Lower lobe of right lung (tissue), 2 donors: ENCODE data around the gene SNTG2. TPM values are rescaled to one million over a fixed set of nuclear protein-coding genes. Genes with fewer than 3 reads are reported as not detected.
A peak's percentile ranks its signal among the peaks of the same experiment; 100 is the strongest.

Source experiments
- ATAC-seq, 2 donors: fragments of 200-7000 bp; cut with Tn5 transposase; one replicate each; pipeline ENCODE4 v1.9.1; 2020 to 2022; ENCODE audit warnings: mild to moderate bottlenecking in 2 of 2, moderate library complexity in 2 of 2
- DNase-seq: peaks from one replicate; pipeline ENCODE4 v3.0.0-alpha.2; 2020
- H3K27ac ChIP-seq: fragments of 200-600 bp; one replicate; pipeline ENCODE4 v1.8.0; 2022
- H3K27me3 ChIP-seq: fragments of 200-600 bp; one replicate; pipeline ENCODE4 v1.8.0; 2022; ENCODE audit warnings: low read depth
- H3K36me3 ChIP-seq: fragments of 200-600 bp; one replicate; pipeline ENCODE4 v1.8.0; 2022; ENCODE audit warnings: mild to moderate bottlenecking
- H3K4me1 ChIP-seq: fragments of 200-600 bp; one replicate; pipeline ENCODE4 v1.8.0; 2022
- H3K4me3 ChIP-seq: fragments of 200-600 bp; one replicate; pipeline ENCODE4 v1.8.0; 2022; ENCODE audit warnings: mild to moderate bottlenecking
- H3K9me3 ChIP-seq: fragments of 200-600 bp; one replicate; pipeline ENCODE4 v1.8.0; 2022
- CTCF ChIP-seq: fragments of 200-600 bp; IDR thresholded peaks from one replicate; pipeline ENCODE4 v1.8.0; 2022; ENCODE audit warnings: antibody characterized with exemption, mild to moderate bottlenecking
- intact Hi-C: fragments of 100-400 bp; cut with DNase I; formaldehyde crosslinking; loops from one replicate; pipeline ENCODE4 v1.11.0; 2022
- total RNA-seq: library from RNA; stranded (reverse); fragmentation: NEBNext Ultra II Directional; extraction: Animal tissue kit (Norgen Biotek cat#: 25700); gene quantifications from one replicate; pipeline ENCODE4 v1.2.1, GENCODE V29; 2021
- donor health status: DM: no; HTN: yes; CAD: no; lungs with severe emphysema.

SNTG2 gene
- total RNA-seq, 1 donor from 2014 or later, result 1.4 TPM

DNA sequence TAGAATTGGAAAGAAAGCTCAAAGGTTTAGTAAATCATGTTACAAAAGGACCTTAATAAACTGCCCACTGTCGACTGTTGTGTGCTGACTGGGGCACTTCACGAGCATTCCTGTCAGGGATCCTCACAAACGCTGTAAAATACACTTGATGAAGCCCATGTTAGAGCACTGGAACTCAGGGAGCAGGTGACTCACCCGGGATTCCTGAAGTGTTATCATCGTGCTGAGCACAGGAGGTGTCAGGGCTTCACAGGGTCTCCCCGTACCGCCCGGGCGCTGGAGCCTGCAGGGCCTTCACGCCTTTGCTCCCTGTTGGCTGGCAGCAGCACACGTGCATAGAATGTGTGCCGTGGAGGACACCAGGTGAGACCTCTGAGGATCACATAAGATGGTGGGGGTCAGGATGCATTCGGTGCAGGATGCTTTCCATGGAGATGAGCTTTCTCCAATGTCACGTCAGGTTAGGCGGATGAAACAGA lies 187.3 kb downstream of the SNTG2 start:
- Histone ChIP-seq H3K27me3 (no peaks in the 10 kb centered on the region), H3K27ac (no peak overlapping the region), H3K4me3 (no peak overlapping the region), H3K9me3 (no peaks in the 10 kb centered on the region), H3K4me1 (no peaks in the 10 kb centered on the region), H3K36me3 (no peaks in the 10 kb centered on the region)
- DNase-seq, result no peak
- TF ChIP-seq CTCF, result no peak
- intact Hi-C loops, result no loop called here
- no peak for ATAC-seq

- H3K4me1 ChIP-seq, result no peaks in the 10 kb centered on the region
- no peak overlapping the region for H3K4me3 ChIP-seq
- DNase-seq (no peak), ATAC-seq (peak; percentile 66 to 83)
- no peaks in the 10 kb centered on the region for H3K27me3 ChIP-seq
- peak overlapping the region; percentile 13 for H3K27ac ChIP-seq
- no peaks in the 10 kb centered on the region for H3K36me3 ChIP-seq
- peak; percentile 88 for TF ChIP-seq CTCF
- intact Hi-C loops, result no loop called here
- no peaks in the 10 kb centered on the region for H3K9me3 ChIP-seq
These were observed 189.8 kb downstream of the SNTG2 start for GRCh38 chr2:1140389-1141003.

DNA sequence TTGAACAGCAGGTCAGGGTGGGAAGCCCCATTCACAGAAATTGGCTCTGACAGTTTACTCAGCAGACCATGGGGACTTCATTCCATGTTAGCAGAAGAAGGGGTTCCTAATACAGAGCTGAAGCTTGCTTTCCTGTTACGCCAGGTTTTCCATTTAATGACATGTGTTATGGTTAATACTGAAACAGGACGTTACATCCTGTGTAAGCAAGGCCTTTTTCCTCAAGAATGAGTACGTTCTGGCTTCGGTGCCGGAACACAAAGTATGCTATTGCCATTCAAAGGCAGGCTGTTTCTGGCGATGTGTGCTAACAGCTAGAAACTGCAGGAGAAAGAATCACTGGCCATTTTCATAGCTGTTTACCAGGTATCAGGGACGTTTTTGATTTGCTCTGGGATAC lies 190.4 kb downstream of the SNTG2 start:
- no peak for TF ChIP-seq CTCF
- intact Hi-C loops, result no loop called here
- DNase-seq, result no peak
- Histone ChIP-seq H3K27me3 (no peaks in the 10 kb centered on the region), H3K4me3 (no peak overlapping the region), H3K4me1 (no peaks in the 10 kb centered on the region), H3K36me3 (no peaks in the 10 kb centered on the region), H3K9me3 (no peaks in the 10 kb centered on the region), H3K27ac (peak overlapping the region; percentile 13)
- ATAC-seq, result no peak

DNA sequence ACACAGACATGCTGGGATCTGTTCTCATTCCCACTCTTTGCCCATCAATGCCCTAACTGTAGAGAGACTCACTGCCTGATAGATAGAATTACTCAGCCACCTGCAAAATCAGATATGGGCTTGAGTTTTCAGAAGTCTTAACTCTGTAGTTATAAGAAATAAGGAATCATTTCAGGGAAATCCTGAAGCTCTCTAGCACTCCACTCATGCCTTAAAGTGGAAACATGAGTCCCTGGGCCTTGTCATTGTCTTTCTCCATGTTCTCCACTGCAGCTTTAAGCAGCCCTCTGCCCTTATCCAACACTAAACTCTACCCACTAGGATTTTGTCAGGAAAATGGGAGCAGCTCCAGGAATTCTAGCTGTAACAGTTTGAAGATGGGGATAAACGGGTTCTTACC lies 192.5 kb downstream of the SNTG2 start:
- Histone ChIP-seq H3K4me3 (no peak overlapping the region), H3K36me3 (no peaks in the 10 kb centered on the region), H3K4me1 (no peaks in the 10 kb centered on the region), H3K9me3 (no peaks in the 10 kb centered on the region), H3K27ac (no peak overlapping the region), H3K27me3 (no peaks in the 10 kb centered on the region)
- ATAC-seq (no peak), DNase-seq (no peak)
- intact Hi-C loops, result no loop called here
- TF ChIP-seq CTCF, result no peak

GRCh38 chr2:1147873-1148612 lies 197.4 kb downstream of the SNTG2 start:
- Histone ChIP-seq H3K36me3 (no peaks in the 10 kb centered on the region), H3K27ac (no peak overlapping the region), H3K4me3 (no peak overlapping the region), H3K27me3 (peaks cover 4% of the 10 kb centered on the region), H3K4me1 (no peaks in the 10 kb centered on the region), H3K9me3 (no peaks in the 10 kb centered on the region)
- intact Hi-C loops, result no loop called here
- no peak for ATAC-seq
- no peak for TF ChIP-seq CTCF
- DNase-seq, result no peak
